Left renal pelvis (tissue), 4 donors: ENCODE data around the gene GDPD3. TPM values are rescaled to one million over a fixed set of nuclear protein-coding genes. Genes with fewer than 3 reads are reported as not detected.

Source experiments
- DNase-seq, 4 donors: peaks; one replicate each; pipeline ENCODE4 v3.0.0-alpha.2; 2013; ENCODE audit warnings: low read depth in 4 of 4, low spot score in 3 of 4
- polyA plus RNA-seq, 4 donors: library from polyadenylated mRNA; unstranded; fragments of 120-200 nt; gene quantifications; one replicate each; pipeline ENCODE4 v1.2.1, GENCODE V29; 2013; ENCODE audit not compliant: insufficient read length in 4 of 4

The GDPD3 gene
- polyA plus RNA-seq, 4 donors, result 7.5 to 17.5 (median 13.0) TPM

DNA sequence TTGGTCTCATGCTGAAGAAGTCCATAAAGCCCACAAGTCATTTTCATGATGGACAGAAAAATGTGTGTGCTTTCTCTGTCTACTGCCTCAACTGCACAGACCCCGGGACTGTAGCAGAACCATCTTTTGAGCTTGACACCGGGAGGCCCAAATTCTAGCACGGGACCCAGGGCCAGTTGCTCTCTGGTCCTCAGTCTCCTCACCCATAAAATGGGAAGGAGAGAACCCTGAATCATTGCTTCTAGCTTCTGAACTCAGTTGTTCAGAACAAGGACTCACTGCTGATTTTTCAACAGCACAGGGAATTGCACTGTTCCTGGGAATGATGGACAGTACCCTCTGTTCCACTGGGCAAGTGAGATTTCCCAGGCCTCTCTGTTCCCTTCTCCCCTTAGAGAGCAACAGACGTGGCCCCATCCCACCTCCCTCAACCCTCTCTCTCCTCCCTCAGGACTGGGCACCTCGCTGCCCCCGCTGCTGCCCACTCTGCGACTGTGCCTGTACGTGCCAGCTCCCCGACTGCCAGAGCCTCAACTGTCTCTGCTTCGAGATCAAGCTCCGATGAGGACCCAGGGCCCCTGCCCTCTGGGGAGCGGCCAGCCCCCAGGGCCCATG, 50.0 kb downstream of the GDPD3 start:
- no peak for DNase-seq

DNA sequence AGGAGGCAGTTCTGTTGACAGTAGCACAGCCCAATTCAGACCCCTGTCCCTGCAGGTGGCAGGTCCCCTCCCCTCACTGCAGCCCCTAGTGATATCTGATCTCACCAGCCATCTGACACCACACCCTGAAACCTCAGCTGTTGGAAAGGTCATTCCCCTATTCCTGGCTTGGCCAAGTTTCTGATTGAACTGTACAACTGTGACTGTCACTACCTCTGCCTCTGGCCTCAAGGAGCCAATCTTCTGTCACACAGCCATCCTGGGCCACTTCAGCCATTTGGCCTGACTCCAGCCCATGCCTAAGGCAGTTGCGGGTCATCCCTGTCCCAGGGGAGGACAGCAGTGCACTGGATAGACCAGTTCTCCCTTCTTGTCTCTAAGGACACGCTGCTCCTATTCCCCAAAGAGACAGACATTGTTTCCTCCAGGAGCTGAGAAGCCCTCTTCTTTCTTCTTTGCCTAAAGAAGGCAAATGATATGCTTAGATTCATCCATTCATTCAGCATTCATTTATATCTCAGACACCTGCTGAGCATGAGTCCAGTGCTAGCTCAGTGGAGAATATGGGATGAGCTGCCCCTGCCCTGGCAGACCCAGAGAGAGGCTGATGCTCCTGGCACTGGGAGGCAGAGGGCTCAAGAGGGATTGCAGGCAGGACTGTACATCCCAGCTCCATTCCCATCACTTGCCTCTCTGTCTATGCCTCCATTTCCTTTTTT, 52.3 kb downstream of the GDPD3 start:
- no peak for DNase-seq

DNA sequence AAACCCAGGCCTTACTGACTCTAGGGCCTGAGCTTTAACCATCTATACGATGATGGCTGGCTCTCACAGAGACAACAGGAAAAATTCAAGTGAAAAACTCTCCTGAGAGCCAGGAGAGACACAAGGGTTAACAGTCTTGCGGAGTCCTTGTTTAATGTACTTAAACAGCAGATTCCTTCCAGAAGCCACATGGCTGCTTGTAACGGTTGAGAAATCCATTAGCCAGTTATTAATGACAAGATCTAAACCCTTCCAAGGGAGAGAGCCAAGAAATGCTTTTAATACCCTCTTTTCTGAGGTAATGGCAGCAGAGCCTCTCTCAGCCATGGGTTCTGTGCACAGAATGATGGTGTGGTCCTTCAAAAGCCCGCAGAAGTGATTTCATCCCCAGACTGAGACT, 53.0 kb downstream of the GDPD3 start:
- DNase-seq, result no peak

DNA sequence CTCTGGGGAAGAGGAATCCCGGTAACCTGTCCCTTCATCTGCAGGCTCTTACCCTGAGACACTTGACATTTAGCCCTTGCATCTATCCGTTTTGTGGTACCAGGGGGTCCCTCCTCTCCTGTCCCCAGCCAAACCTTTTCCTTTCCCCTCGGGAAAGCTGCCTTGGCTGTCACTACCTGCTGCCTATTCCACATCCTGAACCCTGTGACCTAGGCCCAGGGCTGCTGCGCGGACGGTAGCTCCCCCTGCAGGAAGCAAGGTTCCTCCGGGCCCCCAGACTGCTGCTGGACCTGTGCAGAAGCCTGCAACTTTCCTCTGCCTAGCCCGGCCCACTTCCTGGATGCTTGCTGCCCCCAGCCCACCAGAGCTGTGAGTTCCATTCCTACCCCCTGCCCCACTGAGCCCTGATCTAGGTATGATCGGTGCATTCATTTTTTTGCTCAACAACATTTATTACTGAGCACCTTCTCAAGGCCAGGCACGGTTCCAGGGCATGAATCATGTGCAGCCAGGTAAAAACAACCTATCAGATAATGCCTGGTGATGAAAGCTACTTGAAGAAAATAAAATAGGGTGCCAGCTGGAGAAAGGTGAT, 58.3 kb downstream of the GDPD3 start:
- no peak for DNase-seq

Other genes starting within 250 kb of the GDPD3 start
- gene SEZ6L2, start 214.0 kb downstream of the GDPD3 start, polyA plus RNA-seq, result 10 to 100 TPM in 3 of 4 donors, 1 to 10 TPM in 1; 9.5 to 11.8 (median 10.9) TPM
- gene ASPHD1, start 213.0 kb downstream of the GDPD3 start, polyA plus RNA-seq, result 1 to 10 TPM in 1 of 4 donors, under 1 TPM in 3; 0.34 to 1.0 (median 0.73) TPM
- gene KCTD13, start 187.3 kb downstream of the GDPD3 start, polyA plus RNA-seq, result 10 to 100 TPM; 10.6 to 30.3 (median 14.7) TPM
- gene TMEM219, start 151.5 kb downstream of the GDPD3 start, polyA plus RNA-seq, result 100 to 1,000 TPM in 3 of 4 donors, 10 to 100 TPM in 1; 72.3 to 126 (median 103) TPM
- 10 to 100 TPM; 33.2 to 59.3 (median 39.4) TPM for gene TAOK2, start 139.7 kb downstream of the GDPD3 start, polyA plus RNA-seq
- gene HIRIP3, start 117.9 kb downstream of the GDPD3 start, polyA plus RNA-seq, result 10 to 100 TPM; 12.3 to 21.6 (median 15.9) TPM
- gene INO80E, start 117.3 kb downstream of the GDPD3 start, polyA plus RNA-seq, result 10 to 100 TPM; 37.1 to 65.6 (median 41.8) TPM
- 1 to 10 TPM; 1.7 to 3.2 (median 2.6) TPM for gene DOC2A, start 102.5 kb downstream of the GDPD3 start, polyA plus RNA-seq
- not detected for gene C16orf92, start 90.3 kb downstream of the GDPD3 start, polyA plus RNA-seq
- 1 to 10 TPM in 2 of 4 donors, under 1 TPM in 2; 0.73 to 1.5 (median 1.0) TPM for gene TLCD3B, start 82.3 kb downstream of the GDPD3 start, polyA plus RNA-seq
- 100 to 1,000 TPM; 238 to 605 (median 502) TPM for gene ALDOA, start 47.8 kb downstream of the GDPD3 start, polyA plus RNA-seq
- gene PPP4C, start 37.5 kb downstream of the GDPD3 start, polyA plus RNA-seq, result 100 to 1,000 TPM in 1 of 4 donors, 10 to 100 TPM in 3; 63.3 to 107 (median 83.5) TPM
- gene TBX6, start 21.6 kb downstream of the GDPD3 start, polyA plus RNA-seq, result 1 to 10 TPM in 3 of 4 donors, under 1 TPM in 1; 0.50 to 2.0 (median 1.1) TPM
- 10 to 100 TPM; 51.7 to 78.4 (median 59.6) TPM for gene YPEL3, start 17.3 kb downstream of the GDPD3 start, polyA plus RNA-seq
- gene MAPK3, start 9.7 kb upstream of the GDPD3 start, polyA plus RNA-seq, result 10 to 100 TPM; 75.8 to 93.6 (median 84.5) TPM
- 10 to 100 TPM in 2 of 4 donors, 1 to 10 TPM in 2; 8.1 to 18.0 (median 12.7) TPM for gene CORO1A, start 70.1 kb upstream of the GDPD3 start, polyA plus RNA-seq
- gene BOLA2B, start 80.1 kb upstream of the GDPD3 start, polyA plus RNA-seq, result 10 to 100 TPM; 13.0 to 38.3 (median 19.8) TPM
- 10 to 100 TPM in 3 of 4 donors, 1 to 10 TPM in 1; 8.4 to 50.3 (median 16.4) TPM for gene SLX1A, start 80.3 kb upstream of the GDPD3 start, polyA plus RNA-seq
- gene SULT1A3, start 85.7 kb upstream of the GDPD3 start, polyA plus RNA-seq, result 10 to 100 TPM in 1 of 4 donors, 1 to 10 TPM in 3; 5.2 to 14.4 (median 8.6) TPM
- gene NPIPB13, start 134.9 kb upstream of the GDPD3 start, polyA plus RNA-seq, result 10 to 100 TPM in 2 of 4 donors, 1 to 10 TPM in 2; 3.5 to 18.0 (median 10.2) TPM
- 10 to 100 TPM; 42.1 to 56.7 (median 55.7) TPM for gene CD2BP2, start 241.8 kb upstream of the GDPD3 start, polyA plus RNA-seq